OCI-LY3 (cell line): Measurements from ENCODE around the gene IDH3A.

Experiments used
- CTCF ChIP-seq: fragments of 200-600, 300-600 bp; sonication (generic); IDR thresholded peaks from 2 replicates; pipeline ENCODE4 v1.5.1; 2014; ENCODE audit warnings: antibody characterized with exemption, low read length, low read depth
- EZH2phosphoT487 ChIP-seq: fragments of 200-600 bp; shearing (Covaris generic); IDR thresholded peaks from 2 replicates; pipeline ENCODE4 v1.6.1; 2018; ENCODE audit warnings: antibody characterized with exemption, mixed run types, low read depth

- TF ChIP-seq CTCF (no peak), EZH2phosphoT487 (no peak)
These were observed 45.4 kb downstream of the IDH3A start for GRCh38 chr15:78194568-78194925.
